HEK293 (cell line): Measurements from ENCODE around the gene NEURL2.
A peak's percentile ranks its signal among the peaks of the same experiment; 100 is the strongest.

Experiments used
- CTCF ChIA-PET: fragments of 350-600 bp; formaldehyde crosslinking; extraction: SDS; loops from one replicate; lab custom pipeline; 2021; ENCODE audit warnings: antibody characterized with exemption; lab: Yijun Ruan, JAX
- POLR2A ChIA-PET: fragments of 300-600 bp; formaldehyde crosslinking; extraction: SDS; loops from one replicate; lab custom pipeline; 2020; ENCODE audit warnings: antibody characterized with exemption, inconsistent platforms; lab: Yijun Ruan, JAX
- H3K27ac ChIP-seq: fragments of 200-500 bp; sonication (Bioruptor generic); 2 replicates; pipeline ENCODE4 v1.5.1; 2014; ENCODE audit warnings: low read depth, low read length, control low read depth, inconsistent platforms; ENCODE audit errors: extremely low read depth
- H3K36me3 ChIP-seq, 2 experiments: fragments of 200-500 bp in 1 of 2; sonication (Bioruptor generic) in 1 of 2; 1 replicate in 1 of 2; 2 replicates in 1 of 2; pipeline ENCODE4 v1.5.1; 2014 to 2017; ENCODE audit warnings: inconsistent platforms in 2 of 2, low read length in 2 of 2; ENCODE audit not compliant: control insufficient read depth in 2 of 2, insufficient read depth in 1 of 2
- H3K4me1 ChIP-seq: fragments of 200-500 bp; sonication (Bioruptor generic); 2 replicates; pipeline ENCODE4 v1.5.1; 2014; ENCODE audit warnings: mild to moderate bottlenecking, low read length, inconsistent platforms; ENCODE audit not compliant: control insufficient read depth, insufficient read depth
- H3K4me3 ChIP-seq: 2 replicates; pipeline ENCODE4 v1.5.1; 2011; ENCODE audit warnings: low read depth, mild to moderate bottlenecking, control low read depth, low read length, moderate library complexity
- H3K9me3 ChIP-seq: fragments of 200-500 bp; sonication (Bioruptor generic); 2 replicates; pipeline ENCODE4 v1.5.1; 2014; ENCODE audit warnings: low read depth, low read length, inconsistent platforms; ENCODE audit not compliant: control insufficient read depth, insufficient read depth
- FEZF1 ChIP-seq: fragments of 450-650 bp; formaldehyde crosslinking; IDR thresholded peaks from 2 replicates; pipeline ENCODE4 v1.5.1; 2016; ENCODE audit warnings: missing biosample characterization, missing genetic modification characterization
- GLI2 ChIP-seq: fragments of 450-650 bp; formaldehyde crosslinking; IDR thresholded peaks from 2 replicates; pipeline ENCODE4; 2017; ENCODE audit warnings: missing biosample characterization, missing genetic modification characterization, low read depth, borderline replicate concordance
- HOXC10 ChIP-seq: sonication (generic); formaldehyde crosslinking; IDR thresholded peaks from 2 replicates; pipeline ENCODE4 v1.8.1; 2023; ENCODE audit warnings: mild to moderate bottlenecking, missing genetic modification reagents
- HOXD13 ChIP-seq: sonication (generic); formaldehyde crosslinking; IDR thresholded peaks from 2 replicates; pipeline ENCODE4 v1.8.0; 2022; ENCODE audit warnings: missing genetic modification reagents, borderline replicate concordance
- IKZF3 ChIP-seq: fragments of 450-650 bp; IDR thresholded peaks from 2 replicates; pipeline ENCODE4 v1.5.0; 2018; ENCODE audit warnings: missing biosample characterization, mild to moderate bottlenecking, missing genetic modification characterization, moderate library complexity
- KLF10 ChIP-seq: fragments of 450-650 bp; IDR thresholded peaks from 2 replicates; pipeline ENCODE4 v1.5.1; 2018; ENCODE audit warnings: missing biosample characterization, mild to moderate bottlenecking, missing genetic modification characterization
- OVOL3 ChIP-seq: fragments of 450-650 bp; formaldehyde crosslinking; IDR thresholded peaks from 2 replicates; pipeline ENCODE4 v1.5.1; 2016; ENCODE audit warnings: missing biosample characterization, missing genetic modification characterization
- RBAK ChIP-seq: fragments of 450-650 bp; formaldehyde crosslinking; IDR thresholded peaks from 2 replicates; pipeline ENCODE4 v1.5.1; 2016; ENCODE audit warnings: missing biosample characterization, missing genetic modification characterization
- SP3 ChIP-seq: fragments of 450-650 bp; formaldehyde crosslinking; IDR thresholded peaks from 2 replicates; pipeline ENCODE4 v1.5.1; 2016; ENCODE audit warnings: missing biosample characterization, missing genetic modification characterization
- SP7 ChIP-seq: fragments of 450-650 bp; formaldehyde crosslinking; IDR thresholded peaks from 2 replicates; pipeline ENCODE4 v1.5.1; 2016; ENCODE audit warnings: missing biosample characterization, missing genetic modification characterization
- WT1 ChIP-seq: fragments of 450-650 bp; formaldehyde crosslinking; IDR thresholded peaks from 2 replicates; pipeline ENCODE4 v1.5.1; 2016; ENCODE audit warnings: missing biosample characterization, missing genetic modification characterization
- YY2 ChIP-seq: fragments of 450-650 bp; formaldehyde crosslinking; IDR thresholded peaks from 2 replicates; pipeline ENCODE4 v1.5.1; 2016; ENCODE audit warnings: missing biosample characterization, missing genetic modification characterization
- ZBTB17 ChIP-seq: fragments of 450-650 bp; formaldehyde crosslinking; IDR thresholded peaks from 2 replicates; pipeline ENCODE4 v1.5.1; 2016; ENCODE audit warnings: missing biosample characterization, missing genetic modification characterization
- ZBTB7A ChIP-seq: fragments of 450-650 bp; formaldehyde crosslinking; IDR thresholded peaks from 2 replicates; pipeline ENCODE4 v1.5.1; 2016; ENCODE audit warnings: low read depth, missing biosample characterization, missing genetic modification characterization
- ZBTB8A ChIP-seq: fragments of 450-650 bp; formaldehyde crosslinking; IDR thresholded peaks from 2 replicates; pipeline ENCODE4 v1.5.1; 2016; ENCODE audit warnings: missing biosample characterization, missing genetic modification characterization
- ZFHX2 ChIP-seq: fragments of 450-650 bp; formaldehyde crosslinking; conservative IDR thresholded peaks from 2 replicates; pipeline ENCODE4 v1.5.1; 2016; ENCODE audit warnings: missing biosample characterization, missing genetic modification characterization
- ZNF10 ChIP-seq: fragments of 450-650 bp; formaldehyde crosslinking; IDR thresholded peaks from 2 replicates; pipeline ENCODE4 v1.5.1; 2017; ENCODE audit warnings: missing biosample characterization, missing genetic modification characterization
- ZNF221 ChIP-seq: fragments of 450-650 bp; formaldehyde crosslinking; IDR thresholded peaks from 2 replicates; pipeline ENCODE4 v1.5.1; 2017; ENCODE audit warnings: missing biosample characterization, missing genetic modification characterization, borderline replicate concordance
- ZNF266 ChIP-seq: fragments of 450-650 bp; formaldehyde crosslinking; IDR thresholded peaks from 2 replicates; pipeline ENCODE4 v1.5.1; 2016; ENCODE audit warnings: missing biosample characterization, missing genetic modification characterization, low read depth
- ZNF391 ChIP-seq: fragments of 450-650 bp; formaldehyde crosslinking; IDR thresholded peaks from 2 replicates; pipeline ENCODE4 v1.5.1; 2016; ENCODE audit warnings: low read depth, missing biosample characterization, missing genetic modification characterization, borderline replicate concordance
- ZNF404 ChIP-seq: fragments of 450-650 bp; formaldehyde crosslinking; IDR thresholded peaks from 2 replicates; pipeline ENCODE4 v1.5.1; 2017; ENCODE audit warnings: missing biosample characterization, missing genetic modification characterization
- ZNF514 ChIP-seq: fragments of 450-650 bp; formaldehyde crosslinking; IDR thresholded peaks from 2 replicates; pipeline ENCODE4 v1.5.1; 2016; ENCODE audit warnings: missing biosample characterization, missing genetic modification characterization
- ZNF623 ChIP-seq: fragments of 450-650 bp; formaldehyde crosslinking; IDR thresholded peaks from 2 replicates; pipeline ENCODE4 v1.5.1; 2016; ENCODE audit warnings: missing biosample characterization, missing genetic modification characterization
- ZNF654 ChIP-seq: fragments of 450-650 bp; formaldehyde crosslinking; IDR thresholded peaks from 2 replicates; pipeline ENCODE4 v1.5.1; 2016; ENCODE audit warnings: low read depth, missing biosample characterization, missing genetic modification characterization
- ZNF670 ChIP-seq: fragments of 450-650 bp; formaldehyde crosslinking; IDR thresholded peaks from 2 replicates; pipeline ENCODE4 v1.5.1; 2016; ENCODE audit warnings: missing biosample characterization, missing genetic modification characterization, low read depth
- TF ChIP-seq, protein P1 (sequence below): fragments of 450-650 bp; formaldehyde crosslinking; optimal IDR thresholded peaks from 2 replicates; pipeline ENCODE3; 2016; ENCODE audit warnings: missing biosample characterization, mild to moderate bottlenecking, missing genetic modification characterization
- TF ChIP-seq, protein P2 (sequence below): fragments of 450-650 bp; formaldehyde crosslinking; IDR thresholded peaks from 2 replicates; pipeline ENCODE4; 2016; ENCODE audit warnings: missing biosample characterization, missing genetic modification characterization
- TF ChIP-seq, protein P3 (sequence below): fragments of 450-650 bp; formaldehyde crosslinking; IDR thresholded peaks from 2 replicates; pipeline ENCODE4 v1.5.1; 2016; ENCODE audit warnings: missing biosample characterization, missing genetic modification characterization
- TF ChIP-seq, protein P4 (sequence below): fragments of 450-650 bp; formaldehyde crosslinking; conservative IDR thresholded peaks from 2 replicates; pipeline ENCODE4 v1.5.1; 2016; ENCODE audit warnings: low read depth, missing biosample characterization, missing genetic modification characterization

The NEURL2 gene

GRCh38 chr20:45934046-45934585 is 43.1 kb upstream of the NEURL2 start (continued):
- TF ChIP-seq SP7 = no peak

- POLR2A ChIA-PET = interaction anchor here (0.5 to 3.4 kb wide), 25 partner anchors 8 to 1094 kb away, joined by 3 to 28 read pairs (median 7); partner anchors contain the start of genes ACOT8, CTSA, NEURL2 and UBE2C
- CTCF ChIA-PET = interaction anchor here (0.6 to 3.3 kb wide), 8 partner anchors 28 to 140 kb away, joined by 3 to 18 read pairs (median 3); no protein-coding TSS in a partner anchor
- H3K36me3 ChIP-seq = peaks cover 0 to 9% of the 10 kb centered on the region in 2 experiments; a peak in 1 of 3 replicates
- TF ChIP-seq HOXC10 (CRISPR knock-in tag) = no peak
- no peak for TF ChIP-seq ZBTB8A (tag by site-specific recombination)
- TF ChIP-seq ZNF514 = no peak
- 0 out of 2 replicates have a peak, but pooled peaks have one; percentile 13 for TF ChIP-seq IKZF3 (tag by site-specific recombination)
- peak; percentile 58 for TF ChIP-seq ZBTB17
- no peak for TF ChIP-seq WT1 (tag by site-specific recombination)
- no peak for TF ChIP-seq OVOL3 (tag by site-specific recombination)
- no peak for TF ChIP-seq ZNF670 (tag by site-specific recombination)
- no peak for TF ChIP-seq ZNF391 (tag by site-specific recombination)
- no peak for TF ChIP-seq ZFHX2 (tag by site-specific recombination)
- TF ChIP-seq, protein P1, sequence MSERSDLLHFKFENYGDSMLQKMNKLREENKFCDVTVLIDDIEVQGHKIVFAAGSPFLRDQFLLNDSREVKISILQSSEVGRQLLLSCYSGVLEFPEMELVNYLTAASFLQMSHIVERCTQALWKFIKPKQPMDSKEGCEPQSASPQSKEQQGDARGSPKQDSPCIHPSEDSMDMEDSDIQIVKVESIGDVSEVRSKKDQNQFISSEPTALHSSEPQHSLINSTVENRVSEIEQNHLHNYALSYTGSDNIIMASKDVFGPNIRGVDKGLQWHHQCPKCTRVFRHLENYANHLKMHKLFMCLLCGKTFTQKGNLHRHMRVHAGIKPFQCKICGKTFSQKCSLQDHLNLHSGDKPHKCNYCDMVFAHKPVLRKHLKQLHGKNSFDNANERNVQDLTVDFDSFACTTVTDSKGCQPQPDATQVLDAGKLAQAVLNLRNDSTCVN (tag by site-specific recombination) = no peak
- TF ChIP-seq HOXD13 = no peak
- TF ChIP-seq, protein P2, sequence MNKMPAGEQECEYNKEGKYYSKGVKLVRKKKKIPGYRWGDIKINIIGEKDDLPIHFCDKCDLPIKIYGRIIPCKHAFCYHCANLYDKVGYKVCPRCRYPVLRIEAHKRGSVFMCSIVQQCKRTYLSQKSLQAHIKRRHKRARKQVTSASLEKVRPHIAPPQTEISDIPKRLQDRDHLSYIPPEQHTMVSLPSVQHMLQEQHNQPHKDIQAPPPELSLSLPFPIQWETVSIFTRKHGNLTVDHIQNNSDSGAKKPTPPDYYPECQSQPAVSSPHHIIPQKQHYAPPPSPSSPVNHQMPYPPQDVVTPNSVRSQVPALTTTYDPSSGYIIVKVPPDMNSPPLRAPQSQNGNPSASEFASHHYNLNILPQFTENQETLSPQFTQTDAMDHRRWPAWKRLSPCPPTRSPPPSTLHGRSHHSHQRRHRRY (tag by site-specific recombination) = no peak
- TF ChIP-seq SP3 = no peak
- 0 out of 2 replicates have a peak, but pooled peaks have one; percentile 15 for TF ChIP-seq ZNF10
- TF ChIP-seq ZNF654 = 0 out of 2 replicates have a peak, but pooled peaks have one; percentile 10
- TF ChIP-seq KLF10 (tag by site-specific recombination) = no peak
- no peak for TF ChIP-seq ZNF623 (tag by site-specific recombination)
- no peak for TF ChIP-seq RBAK (tag by site-specific recombination)
- no peak for TF ChIP-seq GLI2 (tag by site-specific recombination)
- TF ChIP-seq, protein P3, sequence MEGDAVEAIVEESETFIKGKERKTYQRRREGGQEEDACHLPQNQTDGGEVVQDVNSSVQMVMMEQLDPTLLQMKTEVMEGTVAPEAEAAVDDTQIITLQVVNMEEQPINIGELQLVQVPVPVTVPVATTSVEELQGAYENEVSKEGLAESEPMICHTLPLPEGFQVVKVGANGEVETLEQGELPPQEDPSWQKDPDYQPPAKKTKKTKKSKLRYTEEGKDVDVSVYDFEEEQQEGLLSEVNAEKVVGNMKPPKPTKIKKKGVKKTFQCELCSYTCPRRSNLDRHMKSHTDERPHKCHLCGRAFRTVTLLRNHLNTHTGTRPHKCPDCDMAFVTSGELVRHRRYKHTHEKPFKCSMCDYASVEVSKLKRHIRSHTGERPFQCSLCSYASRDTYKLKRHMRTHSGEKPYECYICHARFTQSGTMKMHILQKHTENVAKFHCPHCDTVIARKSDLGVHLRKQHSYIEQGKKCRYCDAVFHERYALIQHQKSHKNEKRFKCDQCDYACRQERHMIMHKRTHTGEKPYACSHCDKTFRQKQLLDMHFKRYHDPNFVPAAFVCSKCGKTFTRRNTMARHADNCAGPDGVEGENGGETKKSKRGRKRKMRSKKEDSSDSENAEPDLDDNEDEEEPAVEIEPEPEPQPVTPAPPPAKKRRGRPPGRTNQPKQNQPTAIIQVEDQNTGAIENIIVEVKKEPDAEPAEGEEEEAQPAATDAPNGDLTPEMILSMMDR (tag by site-specific recombination) = 0 out of 2 replicates have a peak, but pooled peaks have one; percentile 42
- no peak for TF ChIP-seq ZBTB7A (tag by site-specific recombination)
- TF ChIP-seq ZNF221 (tag by site-specific recombination) = no peak
- TF ChIP-seq ZNF266 (tag by site-specific recombination) = no peak
- TF ChIP-seq, protein P4, sequence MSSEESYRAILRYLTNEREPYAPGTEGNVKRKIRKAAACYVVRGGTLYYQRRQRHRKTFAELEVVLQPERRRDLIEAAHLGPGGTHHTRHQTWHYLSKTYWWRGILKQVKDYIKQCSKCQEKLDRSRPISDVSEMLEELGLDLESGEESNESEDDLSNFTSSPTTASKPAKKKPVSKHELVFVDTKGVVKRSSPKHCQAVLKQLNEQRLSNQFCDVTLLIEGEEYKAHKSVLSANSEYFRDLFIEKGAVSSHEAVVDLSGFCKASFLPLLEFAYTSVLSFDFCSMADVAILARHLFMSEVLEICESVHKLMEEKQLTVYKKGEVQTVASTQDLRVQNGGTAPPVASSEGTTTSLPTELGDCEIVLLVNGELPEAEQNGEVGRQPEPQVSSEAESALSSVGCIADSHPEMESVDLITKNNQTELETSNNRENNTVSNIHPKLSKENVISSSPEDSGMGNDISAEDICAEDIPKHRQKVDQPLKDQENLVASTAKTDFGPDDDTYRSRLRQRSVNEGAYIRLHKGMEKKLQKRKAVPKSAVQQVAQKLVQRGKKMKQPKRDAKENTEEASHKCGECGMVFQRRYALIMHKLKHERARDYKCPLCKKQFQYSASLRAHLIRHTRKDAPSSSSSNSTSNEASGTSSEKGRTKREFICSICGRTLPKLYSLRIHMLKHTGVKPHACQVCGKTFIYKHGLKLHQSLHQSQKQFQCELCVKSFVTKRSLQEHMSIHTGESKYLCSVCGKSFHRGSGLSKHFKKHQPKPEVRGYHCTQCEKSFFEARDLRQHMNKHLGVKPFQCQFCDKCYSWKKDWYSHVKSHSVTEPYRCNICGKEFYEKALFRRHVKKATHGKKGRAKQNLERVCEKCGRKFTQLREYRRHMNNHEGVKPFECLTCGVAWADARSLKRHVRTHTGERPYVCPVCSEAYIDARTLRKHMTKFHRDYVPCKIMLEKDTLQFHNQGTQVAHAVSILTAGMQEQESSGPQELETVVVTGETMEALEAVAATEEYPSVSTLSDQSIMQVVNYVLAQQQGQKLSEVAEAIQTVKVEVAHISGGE = no peak
- no peak for TF ChIP-seq YY2 (tag by site-specific recombination)
- TF ChIP-seq ZNF404 (tag by site-specific recombination) = no peak
- TF ChIP-seq FEZF1 = no peak
These were observed 42.4 kb upstream of the NEURL2 start for GRCh38 chr20:45933266-45934045.

More at GRCh38 chr20:45933266-45934045, 42.4 kb upstream of the NEURL2 start:
- Histone ChIP-seq H3K27ac (peak overlapping the region; percentile 98), H3K9me3 (no peaks in the 10 kb centered on the region), H3K4me3 (peak overlapping the region; percentile 96), H3K4me1 (peaks cover 9% of the 10 kb centered on the region)
